ENCODE data around the gene CUBN.

GRCh38 chr10:16822726-16823360 lies 306.8 kb downstream of the CUBN start:
- no peak for TF ChIP-seq CTCF (IDR thresholded peaks at IDR 0.05; ENCODE audit: insufficient read depth, low read depth, low read length)
- no peak for TF ChIP-seq EZH2 (IDR thresholded peaks at IDR 0.05; ENCODE audit: insufficient read depth, low read length)

Data from astrocyte (in vitro differentiated cells and primary cell).